H1 (cell line): ENCODE data around the gene RANGRF. TPM values are rescaled to one million over a fixed set of nuclear protein-coding genes. Genes with fewer than 3 reads are reported as not detected.

ENCODE experiments used
- CTCF ChIA-PET: fragments of 300-600 bp; sonication (Branson Sonifier 250); formaldehyde crosslinking; loops from one replicate; lab custom pipeline; 2021; ENCODE audit not compliant: partially characterized antibody; lab: Charles Lee
- POLR2A ChIA-PET: fragments of 300-600 bp; sonication (Branson Sonifier 250); formaldehyde crosslinking; loops from one replicate; lab custom pipeline; 2021; ENCODE audit warnings: inconsistent platforms; ENCODE audit not compliant: partially characterized antibody; lab: Charles Lee
- DNase-seq, 2 experiments: peaks; one replicate each; pipeline versions ENCODE4 v3.0.0 to v3.0.0-alpha.2; 2010 to 2022; ENCODE audit warnings: low spot score in 2 of 2, low read depth in 1 of 2, mixed read lengths in 1 of 2
- FAIRE-seq: peaks from 2 replicates; lab custom pipeline; 2011; peaks lifted over from hg19 to GRCh38; lab: Jason Lieb, UNC
- H2AFZ ChIP-seq: 2 replicates; pipeline ENCODE4 v1.8.1; 2012; ENCODE audit warnings: low read length, inconsistent platforms
- H2AK5ac ChIP-seq: 2 replicates; pipeline ENCODE4 v1.6.1; 2013; ENCODE audit warnings: low read depth, low read length
- H2BK120ac ChIP-seq: replicated peaks from 2 replicates; pipeline ENCODE3; 2013; ENCODE audit warnings: low read depth, low read length, inconsistent platforms
- H2BK12ac ChIP-seq: 2 replicates; pipeline ENCODE4 v1.6.1; 2013; ENCODE audit warnings: low read depth, low read length
- H2BK15ac ChIP-seq: 2 replicates; pipeline ENCODE4 v1.6.1; 2013; ENCODE audit warnings: low read length
- H2BK20ac ChIP-seq: 2 replicates; pipeline ENCODE4 v1.6.1; 2013; ENCODE audit warnings: low read length
- H2BK5ac ChIP-seq: 2 replicates; pipeline ENCODE4 v1.6.1; 2013; ENCODE audit warnings: low read depth, low read length
- H3K14ac ChIP-seq: 2 replicates; pipeline ENCODE4 v1.6.1; 2013; ENCODE audit warnings: inconsistent platforms; ENCODE audit not compliant: insufficient read length
- H3K18ac ChIP-seq: 2 replicates; pipeline ENCODE4 v1.6.1; 2013; ENCODE audit warnings: low read length; ENCODE audit errors: extremely low read depth
- H3K23ac ChIP-seq: 2 replicates; pipeline ENCODE4 v1.6.1; 2013; ENCODE audit warnings: inconsistent platforms; ENCODE audit not compliant: insufficient read length
- H3K23me2 ChIP-seq: 2 replicates; pipeline ENCODE4 v1.6.1; 2013; ENCODE audit warnings: low read depth, low read length
- H3K27ac ChIP-seq: 2 replicates; pipeline ENCODE4 v1.6.1; 2011; ENCODE audit warnings: low read depth, low read length, inconsistent platforms
- H3K27me3 ChIP-seq, 4 experiments: replicated peaks in 1 of 4; 1 replicate in 1 of 4; 2 replicates in 3 of 4; pipeline versions ENCODE4 v1.6.1 to v1.8.1; 2011 to 2013; ENCODE audit warnings: low read length in 3 of 4, mild to moderate bottlenecking in 3 of 4, inconsistent platforms in 2 of 4, mixed read lengths in 2 of 4, moderate library complexity in 1 of 4; ENCODE audit not compliant: control insufficient read depth in 3 of 4, insufficient read depth in 3 of 4; ENCODE audit errors: extremely low read depth in 1 of 4
- H3K36me3 ChIP-seq, 4 experiments: 2 replicates each; pipeline versions ENCODE4 v1.6.1 to v1.8.1; 2011 to 2013; ENCODE audit warnings: mild to moderate bottlenecking in 4 of 4, low read length in 3 of 4, moderate library complexity in 2 of 4, control low read depth in 1 of 4, inconsistent platforms in 1 of 4; ENCODE audit not compliant: insufficient read depth in 4 of 4, control insufficient read depth in 2 of 4
- H3K4ac ChIP-seq: replicated peaks from 2 replicates; pipeline ENCODE3; 2013; ENCODE audit warnings: low read length, low read depth, mixed read lengths, inconsistent platforms; ENCODE audit not compliant: insufficient read length
- H3K4me1 ChIP-seq, 4 experiments: replicated peaks in 1 of 4; 1 replicate in 1 of 4; 2 replicates in 3 of 4; pipeline versions ENCODE4 v1.6.1 to v1.8.1; 2011 to 2013; ENCODE audit warnings: low read length in 3 of 4, inconsistent platforms in 2 of 4, mixed read lengths in 1 of 4; ENCODE audit not compliant: insufficient read depth in 4 of 4, control insufficient read depth in 3 of 4
- H3K4me2 ChIP-seq, 2 experiments: 2 replicates each; pipeline versions ENCODE4 v1.6.1 to v1.8.1; 2011 to 2013; ENCODE audit warnings: low read depth in 2 of 2, low read length in 2 of 2, control low read depth in 1 of 2, inconsistent platforms in 1 of 2, mild to moderate bottlenecking in 1 of 2; ENCODE audit not compliant: insufficient read depth in 1 of 2
- H3K4me3 ChIP-seq, 4 experiments: fragments of 200-600, 300-600 bp in 1 of 4; sonication (generic), shearing (Covaris generic), sonication (Bioruptor Twin) in 1 of 4; 2 replicates each; pipeline versions ENCODE4 v1.5.1 to v1.8.1; 2011 to 2016; ENCODE audit warnings: low read length in 4 of 4, low read depth in 3 of 4, control low read depth in 2 of 4, inconsistent platforms in 2 of 4, mild to moderate bottlenecking in 2 of 4, mixed read lengths in 1 of 4, moderate library complexity in 1 of 4; ENCODE audit not compliant: insufficient read depth in 2 of 4; ENCODE audit errors: extremely low read depth in 1 of 4
- H3K56ac ChIP-seq: replicated peaks from 2 replicates; pipeline ENCODE3; 2013; ENCODE audit warnings: low read depth, mild to moderate bottlenecking, mixed read lengths, low read length, inconsistent platforms; ENCODE audit not compliant: insufficient read length
- H3K79me1 ChIP-seq: 2 replicates; pipeline ENCODE4 v1.6.1; 2013; ENCODE audit warnings: low read depth, low read length, control low read depth
- H3K79me2 ChIP-seq, 2 experiments: 2 replicates each; pipeline versions ENCODE4 v1.6.1 to v1.8.1; 2012 to 2013; ENCODE audit warnings: low read length in 2 of 2, mild to moderate bottlenecking in 2 of 2, inconsistent platforms in 1 of 2; ENCODE audit not compliant: insufficient read depth in 2 of 2, control insufficient read depth in 1 of 2
- H3K9ac ChIP-seq, 4 experiments: replicated peaks in 1 of 4; 1 replicate in 1 of 4; 2 replicates in 3 of 4; pipeline versions ENCODE4 v1.6.1 to v1.8.1; 2011 to 2013; ENCODE audit warnings: low read depth in 3 of 4, low read length in 3 of 4, control low read depth in 2 of 4, mild to moderate bottlenecking in 2 of 4, moderate library complexity in 2 of 4, inconsistent platforms in 1 of 4; ENCODE audit errors: extremely low read depth in 1 of 4
- H3K9me3 ChIP-seq, 2 experiments: 2 replicates each; pipeline versions ENCODE4 v1.6.1 to v1.8.1; 2012 to 2013; ENCODE audit warnings: mild to moderate bottlenecking in 2 of 2, moderate library complexity in 2 of 2, control low read depth in 1 of 2, inconsistent platforms in 1 of 2, low read depth in 1 of 2, low read length in 1 of 2, mixed read lengths in 1 of 2; ENCODE audit not compliant: insufficient read depth in 2 of 2
- H4K20me1 ChIP-seq, 2 experiments: replicated peaks in 1 of 2; 2 replicates each; pipeline versions ENCODE3 to v1.8.1; 2011 to 2013; ENCODE audit warnings: inconsistent platforms in 2 of 2, low read length in 2 of 2, mild to moderate bottlenecking in 1 of 2; ENCODE audit not compliant: insufficient read depth in 2 of 2, control insufficient read depth in 1 of 2
- H4K5ac ChIP-seq: 2 replicates; pipeline ENCODE4 v1.6.1; 2013; ENCODE audit warnings: low read length, low read depth, mixed read lengths, inconsistent platforms; ENCODE audit not compliant: insufficient read length
- H4K8ac ChIP-seq: 2 replicates; pipeline ENCODE4 v1.8.0; 2013; ENCODE audit warnings: mild to moderate bottlenecking, moderate library complexity, low read length, inconsistent platforms; ENCODE audit not compliant: insufficient read depth; ENCODE audit errors: extremely low read depth
- H4K91ac ChIP-seq: replicated peaks from 2 replicates; pipeline ENCODE3; 2013; ENCODE audit warnings: low read length, mixed read lengths, inconsistent platforms; ENCODE audit not compliant: insufficient read length
- ASH2L ChIP-seq: fragments of 200-600, 300-600 bp; sonication (generic); IDR thresholded peaks from one replicate; pipeline ENCODE4 v1.7.1; 2017; ENCODE audit warnings: low read length
- CREB1 ChIP-seq: IDR thresholded peaks from 2 replicates; pipeline ENCODE4 v1.6.1; 2012; ENCODE audit warnings: inconsistent platforms
- RAD21 ChIP-seq, 2 experiments: IDR thresholded peaks in 1 of 2; conservative IDR thresholded peaks in 1 of 2; 2 replicates each; pipeline ENCODE4 v1.6.1; 2011; ENCODE audit warnings: low read depth in 2 of 2, low read length in 2 of 2, improper control_type of control experiment in 1 of 2, inconsistent platforms in 1 of 2, mild to moderate bottlenecking in 1 of 2, moderate library complexity in 1 of 2
- SP1 ChIP-seq: IDR thresholded peaks from 2 replicates; pipeline ENCODE4 v1.6.1; 2011; ENCODE audit warnings: low read depth, low read length
- TAF7 ChIP-seq: optimal IDR thresholded peaks from 2 replicates; pipeline ENCODE3; 2011; ENCODE audit warnings: low read depth, mild to moderate bottlenecking, inconsistent platforms, low read length, moderate library complexity, borderline replicate concordance
- WGBS, 2 experiments: shearing (Covaris generic) in 1 of 2; methylation state at CpG; one replicate each; pipeline versions ENCODE4 v1.1.6 to v1.1.7; 2013 to 2015; ENCODE audit warnings: low lambda C conversion rate in 2 of 2, mixed read lengths in 2 of 2, inconsistent platforms in 1 of 2, low coverage in 1 of 2, missing lambda C conversion rate in 1 of 2; ENCODE audit not compliant: insufficient replicate concordance in 2 of 2, insufficient coverage in 1 of 2, insufficient read length in 1 of 2; ENCODE audit errors: extremely low coverage in 1 of 2, missing lambda C conversion rate in 1 of 2; 5-methylcytosine and 5-hydroxymethylcytosine counted together
- polyA plus RNA-seq, 7 experiments: library from polyadenylated mRNA; depleted of rRNA in 3 of 7; stranded (reverse) in 5 of 7; unstranded in 2 of 7; fragments of >200 nt in 5 of 7; fragments of 200-250 nt in 2 of 7; gene quantifications; 1 replicate in 5 of 7; 2 replicates in 1 of 7; 4 replicates in 1 of 7; pipeline versions ENCODE4 v1.2.1 to v1.2.3, GENCODE V29; 2011 to 2013; ENCODE audit warnings: missing spikeins in 2 of 7, mixed read lengths in 2 of 7
- total RNA-seq: library from RNA; stranded (reverse); fragmentation: NEBNext Ultra II Directional; extraction: Animal tissue kit (Norgen Biotek cat#: 25700); gene quantifications from 2 replicates; pipeline ENCODE4 v1.2.1, GENCODE V29; 2021
- TF ChIP-seq, protein P1 (sequence below): IDR thresholded peaks from 2 replicates; pipeline ENCODE4 v1.6.1; 2012; ENCODE audit warnings: inconsistent platforms
- TF ChIP-seq, protein P2 (sequence below): IDR thresholded peaks from 2 replicates; pipeline ENCODE4 v1.6.1; 2012; ENCODE audit warnings: inconsistent platforms
- TF ChIP-seq, protein P3 (sequence below), 3 experiments: IDR thresholded peaks; 1 replicate in 2 of 3; 2 replicates in 1 of 3; pipeline versions ENCODE4 v1.5.1 to v1.6.1; 2011; ENCODE audit warnings: low read length in 3 of 3, mild to moderate bottlenecking in 3 of 3, inconsistent platforms in 2 of 3, low read depth in 1 of 3, moderate library complexity in 1 of 3; ENCODE audit not compliant: insufficient read depth in 1 of 3; ENCODE audit errors: control extremely low read depth in 1 of 3

The RANGRF gene
- total and polyA plus RNA-seq, 2 of the 8 experiments (the other 6 are each of a cell fraction or from before 2014, with no cell fraction given), result 36.9 to 49.6 TPM

DNA sequence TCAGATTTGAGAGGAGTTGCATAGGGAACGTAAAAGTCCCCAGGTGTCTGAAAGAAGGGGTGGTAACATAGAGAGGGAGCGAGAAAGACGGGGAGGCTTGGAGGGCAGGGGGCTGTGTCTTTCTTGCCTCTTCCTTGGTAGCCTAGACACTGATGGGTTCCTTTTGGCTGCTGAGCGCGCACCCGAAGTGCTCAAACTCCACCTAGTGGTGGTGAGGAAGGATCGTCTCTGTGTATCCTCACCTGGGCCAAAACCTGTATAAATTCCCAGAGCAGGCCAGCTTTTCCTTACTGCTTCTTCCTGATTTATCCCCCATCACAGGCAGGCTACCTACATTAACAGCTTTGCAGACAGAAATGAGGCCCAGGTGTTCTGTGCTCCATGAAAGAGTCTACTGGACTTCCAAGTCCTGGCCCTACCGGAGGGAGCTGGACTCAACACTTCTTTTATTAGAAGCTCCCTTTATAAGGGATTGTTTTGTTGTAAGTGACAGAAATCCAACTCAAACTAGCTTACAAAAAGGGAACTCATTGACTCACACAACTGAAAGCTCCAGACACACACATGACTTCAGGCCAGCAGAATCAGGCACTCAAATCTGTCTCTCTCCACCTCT lies 12.3 kb downstream of the RANGRF start:
- H3K18ac ChIP-seq, result no peak overlapping the region
- FAIRE-seq (peak; percentile 91), DNase-seq (peak; percentile 51 to 63)
- no peak overlapping the region for H2AK5ac ChIP-seq
- H2BK20ac ChIP-seq, result no peak overlapping the region
- H3K27ac ChIP-seq, result no peak overlapping the region
- H3K23me2 ChIP-seq, result no peaks in the 10 kb centered on the region
- no peak overlapping the region for H2BK12ac ChIP-seq
- H2BK15ac ChIP-seq, result no peak overlapping the region
- H4K91ac ChIP-seq, result no peak overlapping the region
- H4K20me1 ChIP-seq, result no peaks in the 10 kb centered on the region
- H3K56ac ChIP-seq, result no peak overlapping the region
- H2BK5ac ChIP-seq, result no peak overlapping the region
- POLR2A ChIA-PET, result interaction anchor here (0.6 to 2.3 kb wide), 15 partner anchors 12 to 109 kb away, joined by 3 to 11 read pairs (median 3); partner anchors contain the start of genes CTC1, KRABD2, PFAS and RANGRF
- H3K14ac ChIP-seq, result no peak overlapping the region
- H3K79me1 ChIP-seq, result no peaks in the 10 kb centered on the region
- H2AFZ ChIP-seq, result peak overlapping the region; percentile 17; the same call in 1 of the 2 replicates
- no peak overlapping the region for H4K5ac ChIP-seq
- CTCF ChIA-PET, result interaction anchor here (0.6 to 3.3 kb wide), 32 partner anchors 8 to 191 kb away, joined by 3 to 21 read pairs (median 4); partner anchors contain the start of genes CTC1 and NDEL1
- WGBS, 2 experiments, result 17% methylated on average over 8 of the region's 8 CpGs; no CpG with 5 or more reads in 1 of the 2 experiments
- no peaks in the 10 kb centered on the region; a peak in 1 of 7 replicates for H3K27me3 ChIP-seq
- H3K23ac ChIP-seq, result no peak overlapping the region
- no peak overlapping the region for H4K8ac ChIP-seq
- no peak overlapping the region for H3K4me3 ChIP-seq
- no peaks in the 10 kb centered on the region for H3K4me1 ChIP-seq
- H3K4ac ChIP-seq, result no peak overlapping the region
- no peaks in the 10 kb centered on the region for H3K79me2 ChIP-seq
- H2BK120ac ChIP-seq, result no peak overlapping the region
- H3K9me3 ChIP-seq, result no peaks in the 10 kb centered on the region
- H3K4me2 ChIP-seq, result peak overlapping the region in 1 of 2 experiments; percentile 14; a peak in 1 of 4 replicates
- no peak overlapping the region for H3K9ac ChIP-seq
- H3K36me3 ChIP-seq, result no peaks in the 10 kb centered on the region
- TF ChIP-seq TAF7 (no peak), RAD21 (IDR thresholded peaks at IDR 0.05 in 1 of 2, conservative IDR thresholded peaks at IDR 0.05 in 1 of 2; ENCODE audit: low read depth in 2 of 2, low read length in 2 of 2) (peak; percentile 85 to 87), ASH2L (no peak), SP1 (no peak), CREB1 (peak; percentile 44; the same call in 1 of the 2 replicates)
- TF ChIP-seq, protein P1, sequence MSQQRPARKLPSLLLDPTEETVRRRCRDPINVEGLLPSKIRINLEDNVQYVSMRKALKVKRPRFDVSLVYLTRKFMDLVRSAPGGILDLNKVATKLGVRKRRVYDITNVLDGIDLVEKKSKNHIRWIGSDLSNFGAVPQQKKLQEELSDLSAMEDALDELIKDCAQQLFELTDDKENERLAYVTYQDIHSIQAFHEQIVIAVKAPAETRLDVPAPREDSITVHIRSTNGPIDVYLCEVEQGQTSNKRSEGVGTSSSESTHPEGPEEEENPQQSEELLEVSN, result no peak
- TF ChIP-seq, protein P2, sequence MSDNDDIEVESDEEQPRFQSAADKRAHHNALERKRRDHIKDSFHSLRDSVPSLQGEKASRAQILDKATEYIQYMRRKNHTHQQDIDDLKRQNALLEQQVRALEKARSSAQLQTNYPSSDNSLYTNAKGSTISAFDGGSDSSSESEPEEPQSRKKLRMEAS, result 0 out of 2 replicates have a peak, but pooled peaks have one; percentile 23
- TF ChIP-seq, protein P3, sequence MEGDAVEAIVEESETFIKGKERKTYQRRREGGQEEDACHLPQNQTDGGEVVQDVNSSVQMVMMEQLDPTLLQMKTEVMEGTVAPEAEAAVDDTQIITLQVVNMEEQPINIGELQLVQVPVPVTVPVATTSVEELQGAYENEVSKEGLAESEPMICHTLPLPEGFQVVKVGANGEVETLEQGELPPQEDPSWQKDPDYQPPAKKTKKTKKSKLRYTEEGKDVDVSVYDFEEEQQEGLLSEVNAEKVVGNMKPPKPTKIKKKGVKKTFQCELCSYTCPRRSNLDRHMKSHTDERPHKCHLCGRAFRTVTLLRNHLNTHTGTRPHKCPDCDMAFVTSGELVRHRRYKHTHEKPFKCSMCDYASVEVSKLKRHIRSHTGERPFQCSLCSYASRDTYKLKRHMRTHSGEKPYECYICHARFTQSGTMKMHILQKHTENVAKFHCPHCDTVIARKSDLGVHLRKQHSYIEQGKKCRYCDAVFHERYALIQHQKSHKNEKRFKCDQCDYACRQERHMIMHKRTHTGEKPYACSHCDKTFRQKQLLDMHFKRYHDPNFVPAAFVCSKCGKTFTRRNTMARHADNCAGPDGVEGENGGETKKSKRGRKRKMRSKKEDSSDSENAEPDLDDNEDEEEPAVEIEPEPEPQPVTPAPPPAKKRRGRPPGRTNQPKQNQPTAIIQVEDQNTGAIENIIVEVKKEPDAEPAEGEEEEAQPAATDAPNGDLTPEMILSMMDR (IDR thresholded peaks at IDR 0.05; ENCODE audit: control extremely low read depth in 1 of 3, insufficient read depth in 1 of 3, low read depth in 1 of 3, low read length in 3 of 3), result peak; percentile 83 to 95 (median 89)
